Lung (tissue), 12 donors: ENCODE measurements around the gene FRMD4A. TPM values are rescaled to one million over a fixed set of nuclear protein-coding genes. Genes with fewer than 3 reads are reported as not detected.
A peak's percentile ranks its signal among the peaks of the same experiment; 100 is the strongest.
"Not testable (repeated sequence)": the region's sequence is repeated elsewhere in the genome, so short reads cannot be mapped to it uniquely, and the experiment has no call there.

Experiments used
- ATAC-seq: fragments of 200-7000 bp; cut with Tn5 transposase; one replicate; pipeline ENCODE4 v1.9.1; 2020; ENCODE audit warnings: moderate number of reproducible peaks; ENCODE audit not compliant: insufficient read depth, low FRiP score
- DNase-seq, 3 donors: peaks; one replicate each; pipeline ENCODE4 v3.0.0-alpha.2; 2013 to 2017
- H3K27ac ChIP-seq, 2 donors: one replicate each; pipeline ENCODE4 v1.5.1; 2013; ENCODE audit warnings: mild to moderate bottlenecking in 2 of 2, moderate library complexity in 2 of 2, control low read depth in 1 of 2, inconsistent platforms in 1 of 2, low read depth in 1 of 2, low read length in 1 of 2
- H3K27me3 ChIP-seq, 3 donors: one replicate each; pipeline ENCODE4 v1.5.1; 2013; ENCODE audit warnings: low read length in 2 of 3; ENCODE audit not compliant: control insufficient read depth in 3 of 3, insufficient read depth in 3 of 3
- H3K36me3 ChIP-seq, 4 donors: one replicate each; pipeline ENCODE4 v1.5.1; 2013; ENCODE audit warnings: low read length in 4 of 4, mild to moderate bottlenecking in 1 of 4, moderate library complexity in 1 of 4; ENCODE audit not compliant: control insufficient read depth in 4 of 4, insufficient read depth in 4 of 4
- H3K4me1 ChIP-seq, 5 donors: one replicate each; pipeline ENCODE4 v1.5.1; 2013; ENCODE audit warnings: low read length in 5 of 5, mild to moderate bottlenecking in 2 of 5, moderate library complexity in 1 of 5; ENCODE audit not compliant: control insufficient read depth in 5 of 5, insufficient read depth in 5 of 5
- H3K4me3 ChIP-seq: one replicate; pipeline ENCODE4 v1.5.1; 2013; ENCODE audit warnings: mild to moderate bottlenecking, control low read depth, moderate library complexity
- H3K9ac ChIP-seq, 2 donors: one replicate each; pipeline ENCODE4 v1.5.1; 2013; ENCODE audit warnings: low read length in 2 of 2, control low read depth in 1 of 2; ENCODE audit not compliant: insufficient read depth in 1 of 2
- H3K9me3 ChIP-seq, 4 donors: one replicate each; pipeline ENCODE4 v1.5.1; 2013; ENCODE audit warnings: low read length in 3 of 4, mild to moderate bottlenecking in 1 of 4, moderate library complexity in 1 of 4; ENCODE audit not compliant: control insufficient read depth in 4 of 4, insufficient read depth in 3 of 4
- CTCF ChIP-seq: IDR thresholded peaks from 2 replicates; pipeline ENCODE4 v1.5.1; 2012; ENCODE audit warnings: mild to moderate bottlenecking; ENCODE audit errors: control extremely low read depth, extremely low read depth
- WGBS, 2 donors: extraction: QIAGEN DNeasy Blood & Tissue Kit; methylation state at CpG; one replicate each; pipeline ENCODE4 v1.1.7; 2013; 5-methylcytosine and 5-hydroxymethylcytosine counted together
- polyA plus RNA-seq, 2 donors: library from polyadenylated mRNA; stranded (reverse); fragments of 200-250 nt; gene quantifications; one replicate each; pipeline ENCODE4 v1.2.1, GENCODE V29; 2013
- total RNA-seq, 2 donors: library from RNA; depleted of rRNA in 1 of 2; stranded (reverse); fragments of >200 nt in 1 of 2; gene quantifications; one replicate each; pipeline ENCODE4 v1.2.1, GENCODE V29; 2014 to 2021
- donor health status: control.
- donor health status: control.
- donor health status: Bipolar disorder and iron deficiency.
- donor health status: healthy.
- donor health status: DM: yes; HTN: yes; CAD: no.

The FRMD4A gene
- total and polyA plus RNA-seq, 4 donors = 12.0 to 64.5 (median 29.3) TPM

- ATAC-seq (no peak), DNase-seq (no peak)
- Histone ChIP-seq H3K4me3 (no peak overlapping the region), H3K27me3 (peaks cover 0 to 30% (median 3%) of the 10 kb centered on the region in 3 donors), H3K9me3 (no peaks in the 10 kb centered on the region), H3K36me3 (no peaks in the 10 kb centered on the region), H3K4me1 (peaks cover 0 to 16% (median 8%) of the 10 kb centered on the region in 5 donors), H3K9ac (no peak overlapping the region), H3K27ac (no peak overlapping the region)
- WGBS, 2 donors = 85 to 88% methylated on average over 6 of the region's 6 CpGs
- TF ChIP-seq CTCF = no peak
Observed at GRCh38 chr10:14243221-14243620, 87.5 kb downstream of the FRMD4A start.

- WGBS, 2 donors = 73 to 82% methylated on average over 1 of the region's 1 CpG
- no peak overlapping the region for H3K27ac ChIP-seq
Observed at GRCh38 chr10:14241196-14241595, 89.5 kb downstream of the FRMD4A start.

GRCh38 chr10:14240253-14241189 is 90.2 kb downstream of the FRMD4A start:
- peaks cover 0 to 23% (median 3%) of the 10 kb centered on the region in 3 donors for H3K27me3 ChIP-seq
- ATAC-seq (no peak), DNase-seq (peak; percentile 63 to 69 (median 64))
- H3K4me3 ChIP-seq = no peak overlapping the region
- TF ChIP-seq CTCF = no peak
- H3K9ac ChIP-seq = no peak overlapping the region
- no peak overlapping the region for H3K27ac ChIP-seq
- no peaks in the 10 kb centered on the region for H3K36me3 ChIP-seq
- H3K9me3 ChIP-seq = no peaks in the 10 kb centered on the region
- 45 to 46% methylated on average over 13 of the region's 13 CpGs for WGBS, 2 donors
- peaks cover 0 to 8% (median 0%) of the 10 kb centered on the region in 5 donors for H3K4me1 ChIP-seq

More at GRCh38 chr10:14241196-14241595, 89.5 kb downstream of the FRMD4A start:
- Histone ChIP-seq H3K4me1 (peaks cover 0 to 5% (median under 1%) of the 10 kb centered on the region in 5 donors), H3K9me3 (no peaks in the 10 kb centered on the region), H3K36me3 (no peaks in the 10 kb centered on the region), H3K4me3 (no peak overlapping the region), H3K27me3 (peaks cover 0 to 26% (median 3%) of the 10 kb centered on the region in 3 donors), H3K9ac (no peak overlapping the region)
- no peak for ATAC-seq
- TF ChIP-seq CTCF = no peak
- no peak for DNase-seq

- H3K4me1 ChIP-seq, H3K27ac ChIP-seq, ATAC-seq, H3K9ac ChIP-seq, H3K9me3 ChIP-seq, H3K36me3 ChIP-seq, DNase-seq, H3K4me3 ChIP-seq: not testable (repeated sequence)
- WGBS, 2 donors = 93 to 97% methylated on average over 3 of the region's 3 CpGs
- peaks cover 0 to 27% (median 3%) of the 10 kb centered on the region in 3 donors for H3K27me3 ChIP-seq
Observed at GRCh38 chr10:14238659-14239058, 92.1 kb downstream of the FRMD4A start.
